ENCODE results near the gene SMAD1. TPM values are rescaled to one million over a fixed set of nuclear protein-coding genes. Genes with fewer than 3 reads are reported as not detected.

Gene SMAD1
- total RNA-seq, 1 donor from 2014 or later: 26.3 TPM

- TF ChIP-seq CTCF (IDR thresholded peaks at IDR 0.05; ENCODE audit: unreplicated experiment): no peak
- H3K27ac Mint-ChIP-seq: no peak overlapping the region
Observed at GRCh38 chr4:145498430-145498829, 16.8 kb downstream of the SMAD1 start.

GRCh38 chr4:145501051-145501660 lies 19.5 kb downstream of the SMAD1 start:
- Mint-ChIP-seq H3K27me3 (no peaks in the 10 kb centered on the region), H3K4me3 (ENCODE audit: low read depth) (no peak overlapping the region), H3K9me3 (ENCODE audit: low read depth) (no peaks in the 10 kb centered on the region), H3K4me1 (ENCODE audit: low read depth) (peaks cover 20% of the 10 kb centered on the region), H3K36me3 (ENCODE audit: insufficient read depth) (peaks cover 1% of the 10 kb centered on the region), H3K27ac (no peak overlapping the region)
- no peak for DNase-seq (ENCODE audit: low spot score, unreplicated experiment)
- TF ChIP-seq CTCF (IDR thresholded peaks at IDR 0.05; ENCODE audit: unreplicated experiment): no peak

More at GRCh38 chr4:145498430-145498829, 16.8 kb downstream of the SMAD1 start:
- no peaks in the 10 kb centered on the region for H3K27me3 Mint-ChIP-seq
- H3K4me3 Mint-ChIP-seq (ENCODE audit: low read depth): no peak overlapping the region
- peaks cover 17% of the 10 kb centered on the region for H3K4me1 Mint-ChIP-seq (ENCODE audit: low read depth)
- H3K9me3 Mint-ChIP-seq (ENCODE audit: low read depth): no peaks in the 10 kb centered on the region
- DNase-seq (ENCODE audit: low spot score, unreplicated experiment): no peak
- H3K36me3 Mint-ChIP-seq (ENCODE audit: insufficient read depth): peaks cover 1% of the 10 kb centered on the region

- peaks cover 27% of the 10 kb centered on the region for H3K4me1 Mint-ChIP-seq (ENCODE audit: low read depth)
- peaks cover 1% of the 10 kb centered on the region for H3K36me3 Mint-ChIP-seq (ENCODE audit: insufficient read depth)
- no peak for TF ChIP-seq CTCF (IDR thresholded peaks at IDR 0.05; ENCODE audit: unreplicated experiment)
- no peak overlapping the region for H3K4me3 Mint-ChIP-seq (ENCODE audit: low read depth)
- DNase-seq (ENCODE audit: low spot score, unreplicated experiment): no peak
- H3K27me3 Mint-ChIP-seq: no peaks in the 10 kb centered on the region
- H3K9me3 Mint-ChIP-seq (ENCODE audit: low read depth): no peaks in the 10 kb centered on the region
- H3K27ac Mint-ChIP-seq: no peak overlapping the region
Observed at GRCh38 chr4:145502809-145503208, 21.2 kb downstream of the SMAD1 start.

- Mint-ChIP-seq H3K27me3 (no peaks in the 10 kb centered on the region), H3K9me3 (ENCODE audit: low read depth) (no peaks in the 10 kb centered on the region), H3K27ac (peak overlapping the region; percentile 43), H3K36me3 (ENCODE audit: insufficient read depth) (peaks cover 1% of the 10 kb centered on the region), H3K4me3 (ENCODE audit: low read depth) (no peak overlapping the region), H3K4me1 (ENCODE audit: low read depth) (peaks cover 28% of the 10 kb centered on the region)
- DNase-seq (ENCODE audit: low spot score, unreplicated experiment): no peak
- TF ChIP-seq CTCF (IDR thresholded peaks at IDR 0.05; ENCODE audit: unreplicated experiment): no peak
Observed at GRCh38 chr4:145503486-145504072, 21.9 kb downstream of the SMAD1 start.

GRCh38 chr4:145505995-145506394 lies 24.3 kb downstream of the SMAD1 start:
- no peaks in the 10 kb centered on the region for H3K36me3 Mint-ChIP-seq (ENCODE audit: insufficient read depth)
- no peak overlapping the region for H3K4me3 Mint-ChIP-seq (ENCODE audit: low read depth)
- no peaks in the 10 kb centered on the region for H3K27me3 Mint-ChIP-seq
- no peak for TF ChIP-seq CTCF (IDR thresholded peaks at IDR 0.05; ENCODE audit: unreplicated experiment)
- DNase-seq (ENCODE audit: low spot score, unreplicated experiment): no peak
- peaks cover 3% of the 10 kb centered on the region for H3K9me3 Mint-ChIP-seq (ENCODE audit: low read depth)
- peaks cover 26% of the 10 kb centered on the region for H3K4me1 Mint-ChIP-seq (ENCODE audit: low read depth)
- H3K27ac Mint-ChIP-seq: no peak overlapping the region

Data from progenitor cell of endocrine pancreas (in vitro differentiated cells).